HCT116 (cell line): ENCODE measurements around the gene FBXL15. TPM values are rescaled to one million over a fixed set of nuclear protein-coding genes. Genes with fewer than 3 reads are reported as not detected.

Experiments
- ATAC-seq: fragments of 200-7000 bp; cut with Tn5 transposase; 2 replicates; pipeline ENCODE4 v1.9.1; 2020; ENCODE audit warnings: mild to moderate bottlenecking, moderate library complexity
- BruUV-seq: library from RNA; stranded (reverse); fragments of 400-500 nt; replicated peaks from 2 replicates; lab custom pipeline; 2021; lab: Mats Ljungman, UMichigan
- CTCF ChIA-PET: fragments of 300-600 bp; sonication (Branson Sonifier 250); formaldehyde crosslinking; loops from one replicate; lab custom pipeline; 2021; ENCODE audit warnings: antibody characterized with exemption; lab: Charles Lee
- POLR2A ChIA-PET: fragments of 300-600, 350-600 bp; sonication (Branson Sonifier 250); formaldehyde crosslinking; loops from one replicate; lab custom pipeline; 2021; ENCODE audit warnings: antibody characterized with exemption; lab: Charles Lee
- RAD21 ChIA-PET, 2 experiments: fragments of 300-600 bp; sonication (Branson Sonifier 250); formaldehyde crosslinking; loops; one replicate each; lab custom pipeline; 2023; ENCODE audit warnings: low total read pairs in 2 of 2; ENCODE audit not compliant: uncharacterized antibody in 2 of 2, unreplicated experiment in 2 of 2, low non-redundant PET in 1 of 2; lab: Charles Lee
- DNase-seq: peaks from one replicate; pipeline ENCODE4 v3.0.0-alpha.2; 2010; ENCODE audit warnings: low read depth, low spot score
- H2AFZ ChIP-seq: fragments of 200-600 bp; shearing (Covaris generic), sonication (generic); 2 replicates; pipeline ENCODE4 v1.6.1; 2017; ENCODE audit warnings: low read depth, mixed run types, mixed read lengths, antibody characterized with exemption, low read length; ENCODE audit not compliant: poor library complexity, severe bottlenecking
- H3K27ac ChIP-seq: 2 replicates; pipeline ENCODE4 v1.5.1; 2012; ENCODE audit warnings: low read depth, low read length
- H3K27me3 ChIP-seq: fragments of 200-600 bp; sonication (generic); 2 replicates; pipeline ENCODE4 v1.6.1; 2016; ENCODE audit warnings: mixed run types, low read length, mixed read lengths; ENCODE audit not compliant: insufficient read depth
- H3K36me3 ChIP-seq, 2 experiments: fragments of 200-500 bp in 1 of 2; fragments of 200-600 bp in 1 of 2; sonication (Bioruptor generic) in 1 of 2; sonication (generic) in 1 of 2; 2 replicates each; pipeline versions ENCODE4 v1.5.1 to v1.6.1; 2014 to 2016; ENCODE audit warnings: low read length in 2 of 2, inconsistent platforms in 1 of 2, mixed read lengths in 1 of 2, mixed run types in 1 of 2; ENCODE audit not compliant: insufficient read depth in 2 of 2, control insufficient read depth in 1 of 2
- H3K4me1 ChIP-seq, 2 experiments: fragments of 200-600 bp in 1 of 2; sonication (generic) in 1 of 2; 2 replicates each; pipeline versions ENCODE4 v1.5.1 to v1.6.1; 2012 to 2017; ENCODE audit warnings: low read length in 2 of 2, inconsistent platforms in 1 of 2, mild to moderate bottlenecking in 1 of 2, mixed read lengths in 1 of 2, mixed run types in 1 of 2, moderate library complexity in 1 of 2; ENCODE audit not compliant: insufficient read depth in 2 of 2, control insufficient read depth in 1 of 2
- H3K4me2 ChIP-seq: fragments of 200-600 bp; sonication (generic); 2 replicates; pipeline ENCODE4 v1.6.1; 2017; ENCODE audit warnings: mixed run types, low read length, mixed read lengths
- H3K4me3 ChIP-seq, 2 experiments: fragments of 200-600 bp in 1 of 2; sonication (generic) in 1 of 2; replicated peaks in 1 of 2; 2 replicates each; pipeline ENCODE4 v1.5.1; 2011 to 2016; ENCODE audit warnings: low read length in 2 of 2, control low read depth in 1 of 2, low read depth in 1 of 2, mild to moderate bottlenecking in 1 of 2, mixed read lengths in 1 of 2, mixed run types in 1 of 2
- H3K79me2 ChIP-seq: fragments of 200-600 bp; sonication (generic); 2 replicates; pipeline ENCODE4 v1.6.1; 2017; ENCODE audit warnings: mild to moderate bottlenecking, mixed run types, low read length, moderate library complexity, mixed read lengths; ENCODE audit not compliant: insufficient read depth
- H3K9ac ChIP-seq: fragments of 200-600 bp; sonication (generic); 2 replicates; pipeline ENCODE4 v1.6.1; 2016; ENCODE audit warnings: low read length, mixed read lengths
- H3K9me2 ChIP-seq: fragments of 200-600 bp; sonication (generic), shearing (Covaris generic); 2 replicates; pipeline ENCODE4 v1.6.1; 2017; ENCODE audit warnings: mixed run types, mild to moderate bottlenecking, moderate library complexity; ENCODE audit not compliant: insufficient read depth
- H3K9me3 ChIP-seq, 2 experiments: fragments of 200-500 bp in 1 of 2; fragments of 200-600 bp in 1 of 2; sonication (Bioruptor generic) in 1 of 2; sonication (generic) in 1 of 2; 2 replicates each; pipeline ENCODE4 v1.6.1; 2014 to 2017; ENCODE audit warnings: low read length in 2 of 2, mixed read lengths in 2 of 2, inconsistent platforms in 1 of 2, low read depth in 1 of 2, mild to moderate bottlenecking in 1 of 2, mixed run types in 1 of 2, moderate library complexity in 1 of 2; ENCODE audit not compliant: control insufficient read depth in 1 of 2, insufficient read depth in 1 of 2
- H4K20me1 ChIP-seq: fragments of 200-600 bp; sonication (generic), shearing (Covaris generic); 2 replicates; pipeline ENCODE4 v1.6.1; 2017; ENCODE audit warnings: mixed run types, mild to moderate bottlenecking, moderate library complexity; ENCODE audit not compliant: insufficient read depth
- CBX3 ChIP-seq: IDR thresholded peaks from 2 replicates; pipeline ENCODE4 v1.6.1; 2012; ENCODE audit warnings: low read depth
- CEBPB ChIP-seq: IDR thresholded peaks from 2 replicates; pipeline ENCODE4 v1.6.1; 2012; ENCODE audit warnings: low read depth
- ELF1 ChIP-seq: IDR thresholded peaks from 2 replicates; pipeline ENCODE4 v1.6.1; 2012; ENCODE audit warnings: low read depth, borderline replicate concordance
- EZH2 ChIP-seq: fragments of 200-600 bp; sonication (generic); IDR thresholded peaks from 2 replicates; pipeline ENCODE4 v1.6.1; 2017; ENCODE audit warnings: antibody characterized with exemption, mixed run types
- EZH2phosphoT487 ChIP-seq: fragments of 200-600 bp; IDR thresholded peaks from 2 replicates; pipeline ENCODE4 v1.6.1; 2018; ENCODE audit warnings: antibody characterized with exemption, borderline replicate concordance
- FOSL1 ChIP-seq: IDR thresholded peaks from 2 replicates; pipeline ENCODE4 v1.6.1; 2012; ENCODE audit warnings: low read depth
- JUND ChIP-seq: IDR thresholded peaks from 2 replicates; pipeline ENCODE4 v1.6.1; 2012
- MAX ChIP-seq: IDR thresholded peaks from 2 replicates; pipeline ENCODE4 v1.6.1; 2012
- POLR2AphosphoS5 ChIP-seq: IDR thresholded peaks from 2 replicates; pipeline ENCODE4 v1.6.1; 2011; ENCODE audit warnings: mild to moderate bottlenecking, low read depth, low read length, moderate library complexity
- RAD21 ChIP-seq: IDR thresholded peaks from 2 replicates; pipeline ENCODE4 v1.6.1; 2012; ENCODE audit warnings: low read depth, mild to moderate bottlenecking
- REST ChIP-seq: IDR thresholded peaks from 2 replicates; pipeline ENCODE4 v1.6.1; 2012; ENCODE audit warnings: low read depth
- YY1 ChIP-seq: IDR thresholded peaks from 2 replicates; pipeline ENCODE4 v1.6.1; 2011; ENCODE audit warnings: low read length, low read depth, moderate library complexity, mild to moderate bottlenecking; ENCODE audit not compliant: insufficient replicate concordance; ENCODE audit errors: extremely low read depth
- ZFX ChIP-seq: fragments of 450-650 bp; IDR thresholded peaks from 2 replicates; pipeline ENCODE4 v1.6.1; 2017
- intact Hi-C: fragments of 100-400 bp; cut with micrococcal nuclease; formaldehyde crosslinking; loops from 2 replicates; pipeline ENCODE4 v1.10.0; 2022
- total RNA-seq: library from RNA; stranded (reverse); gene quantifications from one replicate; pipeline ENCODE4 v1.2.1, GENCODE V29; 2021; ENCODE audit not compliant: unreplicated experiment

The FBXL15 gene
- total RNA-seq, 1 experiment from 2014 or later = 21.1 TPM

GRCh38 chr10:102419269-102420180 is 1.1 kb upstream of the FBXL15 start:
- Histone ChIP-seq H3K36me3 (peaks cover 0 to 11% of the 10 kb centered on the region in 2 experiments; a peak in 1 of 4 replicates), H3K9me3 (no peaks in the 10 kb centered on the region), H3K4me2 (peak overlapping the region; percentile 93), H3K9ac (peak overlapping the region; percentile 87), H3K27ac (peak overlapping the region; percentile 77), H2AFZ (peak overlapping the region; percentile 70), H3K27me3 (no peaks in the 10 kb centered on the region), H3K4me3 (peak overlapping the region; percentile 87 to 94), H3K79me2 (peaks cover 11% of the 10 kb centered on the region), H4K20me1 (no peaks in the 10 kb centered on the region), H3K9me2 (no peaks in the 10 kb centered on the region)
- BruUV-seq = no TSS peak
- ATAC-seq (no peak), DNase-seq (no peak)
- RAD21 ChIA-PET = interaction anchor here in 1 of 2 experiments (1.0 kb wide), 1 partner anchor 189 kb away, joined by 3 read pairs; no protein-coding TSS in a partner anchor
- intact Hi-C loops = loop anchor here (2.0 to 5.0 kb wide), 2 partner anchors 43 to 59 kb away; no protein-coding TSS in a partner anchor
- POLR2A ChIA-PET = interaction anchor here (1.8 to 4.2 kb wide), 5 partner anchors 10 to 31 kb away, joined by 5 to 47 read pairs (median 12); partner anchors contain the start of genes C10orf95 and CUEDC2
- 0 out of 2 replicates have a peak, but pooled peaks have one; percentile 12 for TF ChIP-seq POLR2AphosphoS5
- TF ChIP-seq YY1 = no peak
- TF ChIP-seq, all 23 proteins: peak for 1
- H3K4me1 ChIP-seq = peaks cover 15 to 33% of the 10 kb centered on the region in 2 experiments; a peak in 3 of 4 replicates
- CTCF ChIA-PET = interaction anchor here (1.0 to 4.7 kb wide), 10 partner anchors 12 to 638 kb away, joined by 4 to 98 read pairs (median 12); partner anchors contain the start of genes C10orf95, CUEDC2 and SUFU

GRCh38 chr10:102420181-102420713 is 389 bp upstream of the FBXL15 start:
- Histone ChIP-seq H3K9me2 (no peaks in the 10 kb centered on the region), H3K9ac (peak overlapping the region; percentile 87), H3K4me2 (peak overlapping the region; percentile 93), H4K20me1 (no peaks in the 10 kb centered on the region), H3K79me2 (peaks cover 11% of the 10 kb centered on the region), H3K9me3 (no peaks in the 10 kb centered on the region), H3K27me3 (no peaks in the 10 kb centered on the region), H2AFZ (peak overlapping the region; percentile 37), H3K4me1 (peaks cover 15 to 33% of the 10 kb centered on the region in 2 experiments; a peak in 3 of 4 replicates), H3K4me3 (peak overlapping the region; percentile 87 to 94), H3K27ac (peak overlapping the region; percentile 77), H3K36me3 (peaks cover 0 to 11% of the 10 kb centered on the region in 2 experiments; a peak in 1 of 4 replicates)
- CTCF ChIA-PET = interaction anchor here (1.0 to 4.7 kb wide), 13 partner anchors 11 to 639 kb away, joined by 3 to 98 read pairs (median 9); partner anchors contain the start of genes C10orf95, CUEDC2, NFKB2 and SUFU
- POLR2A ChIA-PET = interaction anchor here (1.0 to 4.2 kb wide), 11 partner anchors 11 to 222 kb away, joined by 3 to 47 read pairs (median 7); partner anchors contain the start of genes C10orf95 and CUEDC2
- intact Hi-C loops = loop anchor here (2.0 to 5.0 kb wide), 2 partner anchors 42 to 59 kb away; no protein-coding TSS in a partner anchor
- RAD21 ChIA-PET = interaction anchor here (1.0 to 1.6 kb wide), 4 partner anchors 25 to 190 kb away, joined by 3 to 7 read pairs (median 4); partner anchors contain the start of genes ACTR1A (in 1 of the 2) and NFKB2 (in 1 of the 2)
- no peak for ATAC-seq
- BruUV-seq = TSS peak; percentile 42
- no peak for DNase-seq
- TF ChIP-seq JUND = no peak
- no peak for TF ChIP-seq CEBPB
- no peak for TF ChIP-seq POLR2AphosphoS5
- no peak for TF ChIP-seq CBX3
- no peak for TF ChIP-seq FOSL1
- no peak for TF ChIP-seq MAX
- TF ChIP-seq RAD21 = no peak
- TF ChIP-seq ZFX = no peak
- TF ChIP-seq EZH2 = no peak
- TF ChIP-seq ELF1 = no peak
- TF ChIP-seq EZH2phosphoT487 = no peak
- no peak for TF ChIP-seq YY1
- no peak for TF ChIP-seq REST
